SIG-M5 treated with dmso at 0.1 percent for 504 hours (cell line): ENCODE measurements around the gene MOB3A.
A peak's percentile ranks its signal among the peaks of the same experiment; 100 is the strongest.
"Not testable (repeated sequence)": the region's sequence is repeated elsewhere in the genome, so short reads cannot be mapped to it uniquely, and the experiment has no call there.

Experiments
- DNase-seq: peaks from one replicate; lab custom pipeline; 2025; ENCODE audit not compliant: unreplicated experiment; lab: John Stamatoyannopoulos, UW

MOB3A gene

DNA sequence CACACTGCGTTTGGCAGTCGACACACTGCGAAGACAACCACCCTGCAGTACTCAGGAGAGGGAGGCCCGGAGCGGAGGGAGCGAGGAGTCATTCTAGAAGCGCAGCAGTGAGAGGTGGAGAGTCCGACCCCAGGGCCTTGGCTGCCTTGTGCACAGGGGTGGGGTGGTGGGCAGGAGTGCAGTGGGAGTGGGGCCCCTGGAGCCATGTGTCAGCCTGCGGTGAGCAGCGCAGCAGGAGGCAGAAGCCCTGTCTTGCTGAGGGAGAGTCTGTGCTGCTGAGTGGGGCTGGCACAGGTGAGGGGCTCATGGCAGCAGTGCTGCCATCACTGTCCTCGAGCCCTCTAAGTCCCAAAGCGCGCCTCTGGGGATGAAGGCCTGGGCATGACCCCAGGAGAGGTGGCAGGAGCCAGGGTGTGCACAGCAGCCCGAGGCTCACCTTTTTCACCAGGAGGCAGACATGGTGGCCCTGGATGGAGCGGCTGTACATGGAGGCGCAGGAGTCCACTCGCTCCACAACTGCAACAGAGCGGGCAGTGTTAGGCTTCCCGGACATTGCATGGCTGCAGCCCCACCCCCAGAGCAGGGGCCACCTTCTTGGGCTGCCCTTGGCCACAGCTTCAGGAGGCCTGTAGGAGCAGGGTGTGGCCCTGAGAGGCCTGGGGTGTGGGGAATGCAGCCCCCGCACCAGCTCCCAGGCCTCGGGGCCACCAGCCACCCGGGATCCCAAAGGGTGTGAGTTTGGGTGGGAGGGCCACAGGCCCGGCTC is 12.3 kb upstream of the MOB3A start:
- no peak for DNase-seq

DNA sequence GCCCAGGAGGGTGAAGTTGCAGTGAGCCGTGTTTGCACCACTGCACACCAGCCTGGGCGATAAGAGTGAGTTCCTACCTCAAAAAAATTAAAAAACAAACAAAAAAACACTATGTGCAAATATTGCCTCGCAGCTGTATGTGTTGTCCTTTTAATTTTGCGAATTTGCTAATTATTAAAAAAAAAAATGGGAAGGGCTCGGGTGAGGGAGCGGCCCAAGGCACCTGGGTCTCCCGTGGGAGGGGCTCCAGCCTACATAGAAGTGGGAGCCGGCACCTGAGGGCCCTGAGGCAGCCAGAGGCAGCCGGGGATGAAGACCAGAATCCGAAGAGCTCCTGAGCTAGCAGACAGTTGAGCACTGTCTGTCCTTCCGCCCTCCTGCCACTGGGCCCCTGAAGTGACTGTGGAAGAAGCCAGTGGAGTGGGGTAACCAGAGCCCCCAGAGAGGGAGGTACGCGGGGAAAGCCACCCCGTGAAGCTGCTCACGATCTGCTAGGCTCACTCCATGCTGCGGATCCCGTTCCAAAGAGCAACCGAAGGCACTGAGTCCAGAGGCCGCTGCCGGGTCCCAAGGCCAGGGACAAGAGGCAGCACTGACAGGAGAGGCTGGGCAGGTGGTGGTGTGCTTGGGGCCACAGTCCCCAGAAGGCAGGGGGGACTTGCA is 7.0 kb upstream of the MOB3A start:
- DNase-seq: no peak

DNA sequence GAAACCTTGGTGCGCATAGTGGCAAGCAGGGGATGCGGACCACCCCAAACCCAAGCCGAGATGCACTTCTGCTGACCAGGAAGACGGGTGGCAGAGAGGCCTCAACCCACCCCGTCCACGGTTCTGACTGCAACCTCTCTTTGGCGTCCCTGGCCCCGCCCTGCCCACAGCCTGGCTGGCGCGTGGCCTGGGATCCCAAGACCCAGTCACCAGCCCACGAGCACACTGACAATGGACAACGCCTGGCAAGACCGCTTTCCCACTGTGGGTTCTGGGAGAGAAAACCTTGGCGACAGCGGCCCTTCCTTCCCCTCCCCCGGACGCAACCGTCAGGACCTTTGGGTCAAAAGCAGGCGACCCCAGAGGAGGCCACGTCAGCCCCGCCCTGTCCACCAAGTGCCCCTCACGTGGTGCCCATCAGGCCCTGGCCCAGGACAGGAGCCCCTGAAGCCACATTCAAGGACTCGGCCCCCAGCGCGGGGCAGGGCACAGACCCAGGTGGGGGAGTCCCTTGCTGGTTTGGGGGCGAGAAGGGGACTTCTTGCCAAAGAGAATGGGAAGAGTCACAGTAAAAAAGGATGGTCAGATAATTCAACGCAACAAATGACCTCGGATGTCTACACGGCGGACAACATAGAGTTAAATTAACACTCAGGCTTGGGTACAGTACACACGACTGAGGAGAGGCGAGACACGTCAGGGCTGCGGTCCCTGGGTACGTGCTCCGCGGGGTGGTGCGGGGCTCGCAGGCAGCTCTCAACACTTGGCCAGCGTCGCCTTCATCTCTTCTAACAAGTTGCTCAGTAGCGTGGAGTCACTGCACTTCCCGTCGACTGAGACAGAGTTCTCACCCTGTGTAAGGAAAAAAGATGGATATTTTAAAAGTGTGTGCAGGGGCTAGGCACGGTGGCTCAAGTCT is 5.5 kb upstream of the MOB3A start:
- DNase-seq: no peak

GRCh38 chr19:2100719-2101061 is 4.6 kb upstream of the MOB3A start:
- DNase-seq: no peak

DNA sequence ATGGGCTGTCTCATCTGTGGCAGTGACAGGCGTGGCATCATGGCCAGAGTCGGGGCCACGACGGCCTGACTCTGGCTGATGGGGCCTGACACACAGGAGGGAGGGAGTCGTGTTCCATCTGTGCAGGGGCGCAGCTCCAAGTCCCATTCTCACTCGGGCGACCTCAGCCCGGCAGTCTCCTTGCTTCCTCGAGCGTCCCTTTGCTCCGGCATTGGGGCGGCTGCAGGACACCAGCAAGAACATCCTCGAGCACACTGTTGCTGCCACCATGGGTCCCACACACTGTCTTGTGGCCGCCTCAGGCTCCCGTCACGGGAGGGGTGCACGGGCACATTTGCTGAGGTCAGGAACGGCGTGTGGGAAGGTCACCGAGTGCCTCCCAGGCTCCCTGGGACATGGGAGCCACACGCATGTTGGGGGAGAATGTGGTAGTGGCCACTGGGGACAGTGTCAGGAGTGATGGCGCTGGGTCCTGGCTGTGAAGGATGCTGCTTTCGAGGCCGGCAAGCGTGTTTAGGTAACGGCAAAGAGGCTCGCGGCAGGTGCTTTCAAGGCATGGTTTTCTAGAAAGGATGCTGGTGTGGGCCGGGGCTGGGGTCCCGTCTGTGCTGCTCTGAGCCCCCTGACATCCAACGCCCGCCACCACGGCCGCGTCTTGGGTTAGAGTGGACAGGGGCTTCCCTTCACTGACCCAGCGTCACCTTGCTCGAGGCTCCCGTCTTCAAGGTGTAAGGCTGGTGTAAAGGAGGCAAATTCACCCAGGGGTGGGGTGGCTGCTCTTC is 4.0 kb upstream of the MOB3A start:
- DNase-seq: no peak

DNA sequence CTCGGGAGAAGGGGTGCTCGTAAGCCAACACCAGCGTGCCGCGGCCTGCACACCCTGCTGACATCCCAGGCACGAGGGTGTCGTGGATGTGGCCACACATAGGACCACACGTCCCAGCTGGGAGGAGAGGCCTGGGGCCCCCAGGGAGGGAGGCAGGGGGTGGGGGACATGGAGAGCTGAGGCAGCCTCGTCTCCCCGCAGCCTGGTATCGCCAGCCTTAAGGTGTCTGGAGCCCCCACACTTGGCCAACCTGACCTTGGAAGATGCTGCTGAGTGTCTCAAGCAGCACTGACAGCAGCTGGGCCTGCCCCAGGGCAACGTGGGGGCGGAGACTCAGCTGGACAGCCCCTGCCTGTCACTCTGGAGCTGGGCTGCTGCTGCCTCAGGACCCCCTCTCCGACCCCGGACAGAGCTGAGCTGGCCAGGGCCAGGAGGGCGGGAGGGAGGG is 3.0 kb upstream of the MOB3A start:
- no peak for DNase-seq

DNA sequence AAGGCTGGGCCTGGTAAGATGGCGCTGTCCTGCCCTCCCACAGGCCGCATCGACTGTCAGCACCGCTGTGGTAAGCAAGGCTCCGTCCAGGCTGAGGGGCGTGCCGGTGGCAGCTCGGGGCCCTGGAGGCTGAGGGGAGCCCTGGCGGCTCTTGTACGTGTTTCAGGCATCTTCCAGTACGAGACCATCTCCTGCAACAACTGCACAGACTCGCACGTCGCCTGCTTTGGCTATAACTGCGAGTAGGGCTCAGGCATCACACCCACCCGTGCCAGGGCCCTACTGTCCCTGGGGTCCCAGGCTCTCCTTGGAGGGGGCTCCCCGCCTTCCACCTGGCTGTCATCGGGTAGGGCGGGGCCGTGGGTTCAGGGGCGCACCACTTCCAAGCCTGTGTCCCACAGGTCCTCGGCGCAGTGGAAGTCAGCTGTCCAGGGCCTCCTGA is 1.8 kb upstream of the MOB3A start:
- no peak for DNase-seq

GRCh38 chr19:2097203-2097885 is 1.2 kb upstream of the MOB3A start:
- no peak for DNase-seq

- DNase-seq: peak; percentile 89
These were observed 515 bp upstream of the MOB3A start, which contains the start of gene IZUMO4 for GRCh38 chr19:2096480-2097202. IZUMO4 (plus strand) TSS chr19:2096915; CDS start chr19:2096946, 31 bp downstream.

DNA sequence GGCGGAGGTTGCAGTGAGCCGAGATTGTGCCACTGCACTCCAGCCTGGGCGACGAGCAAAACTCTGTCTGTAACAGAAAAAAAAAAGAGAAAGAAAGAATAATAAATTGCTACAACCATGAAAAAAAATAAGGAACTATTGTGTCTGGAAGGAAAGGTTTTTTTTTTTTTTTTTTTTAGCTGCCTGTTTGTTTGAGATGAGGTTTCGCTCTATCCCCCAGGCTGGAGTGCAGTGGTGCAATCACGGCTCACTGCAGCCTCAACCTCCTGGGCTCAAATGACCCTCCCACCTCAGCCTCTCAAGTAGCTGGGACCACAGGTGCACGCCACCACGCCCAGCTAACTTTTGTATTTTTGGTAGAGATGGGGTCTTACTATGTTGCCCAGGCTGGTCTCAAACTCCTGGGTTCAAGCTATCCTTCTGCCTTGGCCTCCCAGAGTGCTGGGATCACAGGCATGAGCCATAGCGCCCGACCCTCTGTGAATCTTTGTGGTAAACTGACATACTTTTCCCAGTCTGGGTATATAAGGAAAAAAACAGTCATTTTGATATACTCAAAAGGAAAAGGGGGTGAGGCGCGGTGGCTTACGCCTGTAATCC is 4.1 kb downstream of the MOB3A start:
- not testable (repeated sequence) for DNase-seq

DNA sequence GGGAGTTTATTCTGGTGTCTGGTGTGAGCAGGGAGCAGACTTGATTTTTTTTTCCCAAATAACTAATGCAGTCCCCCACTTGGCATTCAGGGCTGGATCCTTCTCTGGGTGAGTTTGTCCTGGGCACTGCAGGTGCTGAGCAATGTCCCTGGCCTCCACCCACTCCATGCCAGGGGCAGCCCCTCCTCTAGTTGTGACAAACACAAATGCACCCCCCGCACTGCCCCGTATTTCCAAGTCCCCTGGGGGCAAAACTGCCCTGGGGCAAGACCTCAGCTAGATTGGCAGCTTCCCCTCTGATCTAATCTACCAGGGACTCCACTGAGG is 6.4 kb downstream of the MOB3A start:
- DNase-seq: no peak

- DNase-seq: no peak
These were observed 7.0 kb downstream of the MOB3A start for GRCh38 chr19:2089001-2089711.

GRCh38 chr19:2087621-2088100 is 8.5 kb downstream of the MOB3A start:
- DNase-seq: peak; percentile 74

- peak; percentile 67 for DNase-seq
These were observed 9.2 kb downstream of the MOB3A start for GRCh38 chr19:2086695-2087620.

GRCh38 chr19:2084993-2085720 is 11.0 kb downstream of the MOB3A start:
- peak; percentile 95 for DNase-seq

DNA sequence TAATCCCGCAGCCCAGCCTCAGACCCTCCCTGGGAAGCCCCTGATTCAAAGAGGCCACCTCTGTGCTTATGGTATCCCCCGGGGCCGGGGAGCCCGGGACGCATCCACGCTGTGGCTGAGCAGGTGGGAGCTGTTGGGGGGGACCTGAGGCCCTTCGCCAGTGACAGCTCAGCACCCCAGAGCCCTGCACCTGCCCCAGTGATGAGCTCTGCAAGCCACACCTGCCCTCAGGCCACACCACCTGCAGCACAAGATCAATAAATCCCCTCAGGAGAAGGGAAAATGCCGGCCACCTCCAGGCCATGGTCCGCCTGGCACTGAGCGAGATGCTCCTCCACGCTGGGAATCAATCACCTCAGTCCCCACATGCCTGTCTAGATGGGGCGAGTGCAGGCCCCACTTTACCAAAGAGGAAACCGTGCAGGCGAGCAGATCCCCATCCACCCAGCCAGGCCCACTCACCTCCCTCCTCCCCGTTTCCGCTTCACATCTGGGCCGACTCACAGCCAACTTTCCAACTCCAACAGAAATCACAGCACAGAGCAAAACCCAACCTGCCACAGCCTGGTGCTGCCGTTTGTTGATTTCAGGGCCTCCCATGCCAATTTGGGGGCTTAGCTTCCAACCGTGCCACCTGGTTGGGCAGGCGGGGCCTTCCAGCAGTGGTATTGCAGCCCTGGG is 12.8 kb downstream of the MOB3A start:
- peak; percentile 45 for DNase-seq
